OCI-M2 (cell line): ENCODE data around the gene CAMK2B.

Experiments
- DNase-seq: peaks from one replicate; lab custom pipeline; 2025; ENCODE audit not compliant: unreplicated experiment; lab: John Stamatoyannopoulos, UW

The CAMK2B gene

DNA sequence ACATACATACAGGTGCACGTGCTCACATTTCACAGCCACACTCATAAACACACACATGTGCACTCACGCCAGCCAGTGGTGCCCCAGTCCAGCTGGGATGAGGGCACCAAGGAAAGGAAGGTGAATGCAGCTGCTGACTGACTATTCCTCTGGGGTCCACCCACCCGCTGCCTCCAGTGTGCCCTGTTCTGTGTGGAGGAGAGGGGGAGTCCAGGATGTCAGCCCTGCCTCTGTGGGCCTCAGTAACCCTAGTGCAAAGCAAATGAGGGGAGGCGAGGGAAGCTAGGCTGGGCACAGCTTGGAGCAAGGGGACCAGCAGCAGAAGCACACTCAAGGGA, 67.0 kb downstream of the CAMK2B start:
- no peak for DNase-seq

DNA sequence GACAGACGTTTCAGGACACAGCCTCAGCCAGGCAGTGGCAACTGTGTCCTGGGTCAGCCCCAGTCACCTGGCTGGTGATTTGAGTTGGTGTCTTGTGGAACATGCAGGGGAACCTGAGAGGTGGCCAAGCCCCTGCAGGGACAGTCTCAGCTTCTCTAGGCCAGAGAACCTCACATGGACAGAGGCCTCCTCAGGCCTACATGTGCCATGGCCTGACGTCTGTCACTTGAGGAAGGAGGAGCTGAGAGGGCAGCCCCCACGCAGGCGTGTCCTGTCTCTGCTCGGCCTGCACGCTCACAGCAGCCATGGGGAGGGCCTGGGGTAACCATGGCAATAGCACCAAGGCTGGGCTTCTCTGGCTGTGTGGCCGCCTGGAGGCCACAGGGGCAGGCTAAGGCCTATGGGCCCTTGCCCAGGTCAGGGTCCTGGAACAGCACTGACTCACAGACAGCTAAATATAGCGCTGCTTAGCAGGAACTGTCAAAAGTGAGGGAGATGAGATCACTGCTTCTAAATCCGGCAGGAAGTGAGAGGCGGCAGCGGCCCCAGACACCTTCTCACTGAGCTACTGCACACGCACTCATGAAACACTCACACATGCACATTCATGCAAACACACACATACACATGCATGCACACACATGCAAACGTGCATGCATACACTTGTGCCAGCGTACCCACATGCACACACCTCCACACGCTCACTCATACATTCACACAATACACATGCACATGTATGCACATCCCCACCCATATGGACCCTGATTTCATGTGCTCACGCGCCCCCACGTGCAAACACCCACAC, 67.6 kb downstream of the CAMK2B start:
- DNase-seq: no peak

DNA sequence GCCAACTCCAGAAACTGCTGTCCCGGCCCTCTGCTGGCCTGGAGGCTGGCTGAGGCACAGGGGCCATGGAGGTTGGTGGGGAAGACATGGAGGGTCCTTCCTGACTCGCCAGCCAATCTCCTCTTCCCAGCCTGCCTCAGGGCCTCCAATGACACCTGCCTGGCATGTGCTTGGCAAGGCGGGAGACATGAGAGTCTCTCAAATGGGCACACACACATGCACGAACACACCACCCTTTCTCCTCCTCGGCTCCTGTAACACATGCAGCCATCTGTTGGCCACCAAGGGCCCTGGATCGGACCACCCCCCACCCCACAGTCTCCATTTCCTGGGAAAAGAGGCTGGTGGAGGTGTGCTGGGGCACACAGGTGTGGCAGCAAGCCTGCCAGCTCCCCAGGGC, 68.2 kb downstream of the CAMK2B start:
- no peak for DNase-seq

GRCh38 chr7:44256459-44256858, 68.9 kb downstream of the CAMK2B start:
- DNase-seq: no peak

- DNase-seq: no peak
Observed at GRCh38 chr7:44251881-44252280, 73.5 kb downstream of the CAMK2B start.

- DNase-seq: no peak
Observed at GRCh38 chr7:44251269-44251668, 74.1 kb downstream of the CAMK2B start.

DNA sequence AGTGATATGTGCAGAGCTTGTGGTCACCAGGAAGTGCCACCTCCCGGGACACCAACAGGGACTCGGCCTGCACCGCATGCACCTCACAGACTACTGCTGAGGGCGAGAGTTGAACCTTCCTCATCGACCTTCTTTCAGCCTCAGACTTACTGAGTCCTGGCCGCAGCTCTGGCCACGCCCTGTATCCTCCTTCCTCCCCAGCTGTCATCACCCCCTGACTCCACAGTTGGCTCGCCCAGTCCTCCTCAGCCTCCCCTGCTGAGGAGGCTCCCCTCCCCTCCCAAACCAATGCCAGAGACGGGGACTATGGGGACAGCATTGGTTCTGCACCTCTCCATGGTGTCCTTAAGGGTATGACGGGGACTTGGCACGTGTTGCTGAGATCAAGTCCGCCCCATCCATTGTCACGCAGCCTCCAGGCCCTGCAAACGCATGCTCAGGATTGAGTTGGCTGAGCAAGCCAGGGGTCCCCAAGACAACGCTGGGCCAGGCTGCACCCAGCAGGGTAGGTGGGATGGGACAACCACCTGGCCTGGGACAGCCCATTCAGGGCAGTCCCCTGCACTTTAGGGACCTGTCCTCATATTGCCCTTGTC, 75.7 kb downstream of the CAMK2B start:
- no peak for DNase-seq

- no peak for DNase-seq
Observed at GRCh38 chr7:44247868-44248651, 77.3 kb downstream of the CAMK2B start.

DNA sequence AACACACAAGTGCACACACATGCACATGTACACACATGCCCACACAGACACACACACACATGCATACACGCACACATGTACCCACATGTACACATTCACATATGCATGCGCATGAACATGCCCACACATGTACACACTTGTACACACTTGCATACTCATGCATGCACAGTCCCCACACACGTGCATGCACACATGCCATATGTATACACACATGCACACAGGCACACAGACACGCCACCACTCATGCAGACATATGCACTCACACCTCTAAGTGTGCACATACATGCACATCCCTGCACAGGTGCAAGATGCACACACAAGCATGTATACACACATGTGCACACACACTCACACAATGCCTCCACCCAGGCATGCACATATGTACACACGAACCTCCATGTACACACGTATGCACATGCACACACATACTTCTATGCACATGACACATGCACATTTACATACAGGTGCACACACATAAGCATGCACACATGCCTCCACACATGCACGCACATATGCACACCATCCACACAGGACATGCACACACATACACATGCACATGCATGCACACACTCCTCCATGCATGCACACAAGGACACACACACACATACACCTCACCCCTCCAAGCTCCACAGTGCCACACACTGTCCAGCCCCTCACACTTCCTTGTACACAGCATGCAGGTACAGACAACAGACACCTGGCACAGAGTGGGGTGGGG, 78.8 kb downstream of the CAMK2B start:
- DNase-seq: no peak

DNA sequence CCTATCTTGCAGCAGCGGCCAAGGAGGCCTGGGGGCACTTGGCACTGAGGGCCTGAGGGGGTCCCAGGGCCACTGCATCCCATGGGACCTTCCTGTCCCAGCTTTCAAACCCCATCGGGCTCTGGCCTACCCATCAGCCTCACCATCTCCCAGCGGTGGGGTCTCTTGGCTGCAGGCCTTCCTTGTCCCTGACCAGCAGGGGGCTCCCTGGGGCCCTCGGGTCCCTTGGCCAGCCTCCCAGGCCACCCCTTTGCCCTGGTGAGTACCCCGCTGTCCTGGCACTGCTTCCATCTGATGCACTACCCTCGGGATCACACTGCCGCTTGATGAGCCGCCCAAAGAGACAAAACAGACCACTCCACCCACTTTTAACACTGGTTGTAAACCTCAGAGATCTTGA, 81.1 kb downstream of the CAMK2B start:
- no peak for DNase-seq

DNA sequence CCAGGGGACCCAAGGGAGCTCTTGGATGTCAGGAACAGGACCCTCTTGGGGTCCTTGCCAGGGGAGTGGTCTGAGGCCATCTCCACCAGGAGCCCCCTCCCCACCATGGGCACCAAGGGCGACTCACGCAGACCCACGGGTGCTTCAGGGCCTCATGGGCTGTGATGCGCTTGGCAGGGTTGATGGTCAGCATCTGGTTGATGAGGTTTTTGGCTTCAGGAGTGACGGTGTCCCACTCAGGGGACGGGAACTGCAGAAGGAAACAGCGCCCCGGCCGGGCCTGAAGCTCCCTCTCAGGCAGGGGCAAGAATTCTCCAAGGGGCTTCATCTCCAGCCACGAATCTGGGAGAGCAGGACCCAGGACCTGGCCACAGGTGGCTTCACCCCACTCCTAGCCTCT, 83.3 kb downstream of the CAMK2B start:
- no peak for DNase-seq

DNA sequence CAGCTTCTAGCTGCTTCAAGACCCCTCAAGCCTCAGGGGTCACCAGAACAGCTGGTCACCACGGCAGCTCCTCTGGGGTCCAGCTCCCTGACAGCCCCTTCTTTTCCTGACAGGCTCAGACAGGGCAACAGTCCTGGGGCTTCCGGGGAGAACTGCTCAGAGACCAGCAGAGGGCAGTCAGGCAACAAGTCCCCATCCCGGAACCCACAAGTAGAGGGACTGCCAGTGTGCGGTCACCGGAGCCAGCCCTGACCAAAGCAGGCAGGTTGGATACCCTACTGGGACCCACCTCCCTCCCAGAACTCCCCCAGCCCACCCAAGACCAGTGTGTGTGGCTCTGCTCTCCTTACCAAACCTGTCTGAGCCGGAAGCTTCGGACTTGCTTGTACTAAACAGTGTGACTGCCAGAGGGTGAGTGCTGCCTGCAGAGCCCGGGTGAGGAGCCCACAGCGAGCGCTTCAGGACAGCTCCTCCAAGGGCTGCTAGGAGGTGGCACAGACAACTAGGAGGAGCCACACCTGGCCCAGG, 84.3 kb downstream of the CAMK2B start:
- no peak for DNase-seq

- no peak for DNase-seq
Observed at GRCh38 chr7:44240376-44240775, 85.0 kb downstream of the CAMK2B start.

DNA sequence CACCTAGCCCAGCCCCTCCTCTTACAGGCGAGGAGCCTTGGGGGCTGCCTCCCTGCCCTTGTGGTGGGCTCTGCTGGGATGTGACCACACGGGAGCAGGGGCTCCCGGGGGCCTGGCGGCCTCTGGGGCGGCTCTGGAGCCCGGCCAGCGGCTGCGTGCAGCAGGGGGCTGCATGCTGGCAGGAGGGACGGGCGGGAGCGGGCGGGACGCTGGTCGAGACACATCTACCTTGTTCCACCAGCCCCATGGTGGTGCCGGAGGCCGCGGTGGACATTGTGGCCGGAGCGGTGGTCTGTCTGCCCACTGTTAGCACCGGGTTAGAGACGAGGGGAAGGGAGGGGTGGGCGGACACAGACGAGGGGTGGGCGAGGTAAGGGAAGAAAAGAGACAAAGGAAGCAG, 86.0 kb downstream of the CAMK2B start:
- DNase-seq: no peak

DNA sequence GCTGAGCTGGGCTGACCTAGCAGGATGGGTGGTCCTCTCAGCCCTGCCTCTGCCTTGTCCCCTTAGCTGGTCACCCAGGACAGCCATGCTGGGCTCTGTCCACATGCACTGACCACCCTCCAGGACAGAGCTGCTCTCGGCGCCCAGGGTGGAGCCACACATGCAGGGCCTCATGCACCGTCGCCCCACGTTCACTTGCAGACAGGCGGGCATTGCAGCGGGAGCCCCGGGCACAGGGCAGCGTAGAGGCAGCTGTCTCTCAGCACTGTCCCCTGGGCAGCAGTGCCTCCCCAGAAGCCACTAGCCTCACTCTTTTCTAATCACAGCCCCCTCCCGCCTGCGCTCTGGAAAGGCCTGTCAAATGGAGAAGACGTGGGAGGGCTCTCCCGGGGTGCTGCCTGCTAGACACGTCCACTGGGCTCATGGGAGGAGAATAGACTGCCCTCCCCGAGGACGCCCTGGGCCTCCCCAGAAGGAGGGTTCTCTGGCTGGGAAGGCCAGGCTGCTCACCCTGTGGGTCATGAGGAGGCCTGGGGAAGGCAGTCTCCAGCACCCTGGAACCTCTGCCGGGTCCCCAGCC, 87.2 kb downstream of the CAMK2B start:
- no peak for DNase-seq

DNA sequence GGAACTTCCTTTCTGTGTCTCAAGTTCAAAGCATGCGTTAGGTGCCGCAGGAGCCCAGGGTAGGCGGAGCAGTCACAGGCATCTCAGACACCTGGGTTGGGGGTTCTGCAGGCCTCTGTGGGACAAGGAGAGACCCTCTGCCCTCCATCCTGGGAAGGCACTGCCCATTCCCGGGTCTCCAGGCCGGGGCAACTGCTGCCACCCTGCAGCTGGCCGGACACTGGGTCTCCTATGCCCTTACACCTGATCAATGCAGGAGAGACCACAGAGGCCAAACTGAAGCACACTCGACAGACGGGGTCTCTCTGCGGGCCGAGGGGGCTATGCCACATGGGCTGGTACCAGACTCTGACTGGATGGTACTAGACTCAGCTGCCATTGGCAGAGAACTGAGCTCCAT, 87.7 kb downstream of the CAMK2B start:
- no peak for DNase-seq

DNA sequence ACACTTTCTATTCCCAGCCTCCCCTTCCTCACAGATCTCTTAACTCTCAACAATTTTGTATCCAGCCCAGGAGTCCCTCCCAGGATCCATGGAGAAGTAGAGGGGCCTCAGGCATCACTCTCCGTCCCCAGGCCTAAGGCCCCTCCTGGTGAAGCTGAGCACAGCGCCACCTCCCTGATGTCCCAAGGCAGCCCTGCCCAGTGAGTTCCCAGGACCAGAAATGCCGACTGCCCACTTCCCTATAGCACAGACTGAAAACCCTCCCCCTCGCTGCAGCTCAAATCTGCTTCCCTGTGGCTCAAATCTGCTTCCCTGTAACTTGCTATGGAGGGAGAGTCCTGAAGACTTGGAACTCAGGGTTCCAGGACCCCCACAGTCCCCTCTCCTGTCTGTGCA, 89.1 kb downstream of the CAMK2B start:
- no peak for DNase-seq

GRCh38 chr7:44235582-44236332, 89.6 kb downstream of the CAMK2B start:
- no peak for DNase-seq

- DNase-seq: no peak
Observed at GRCh38 chr7:44235066-44235465, 90.3 kb downstream of the CAMK2B start.
